SK-N-SH (cell line): Measurements from ENCODE around the gene TMEM170B. TPM values are rescaled to one million over a fixed set of nuclear protein-coding genes. Genes with fewer than 3 reads are reported as not detected.

Experiments
- CTCF ChIA-PET: fragments of 300-600, 350-600 bp; formaldehyde crosslinking; extraction: SDS; loops from one replicate; lab custom pipeline; 2021; lab: Yijun Ruan, JAX
- POLR2A ChIA-PET: fragments of 350-600 bp; sonication (Branson Sonifier 250); formaldehyde crosslinking; extraction: SDS; loops from one replicate; lab custom pipeline; 2020; ENCODE audit warnings: antibody characterized with exemption, inconsistent platforms; lab: Yijun Ruan, JAX
- DNase-seq: peaks from one replicate; pipeline ENCODE4 v3.0.0; 2012
- H2AFZ ChIP-seq: fragments of 200-600 bp; sonication (generic); 2 replicates; pipeline ENCODE4 v1.8.1; 2016; ENCODE audit warnings: antibody characterized with exemption, mild to moderate bottlenecking, low read depth
- H3F3A ChIP-seq: fragments of 200-600 bp; sonication (generic); replicated peaks from 2 replicates; pipeline ENCODE3; 2016; ENCODE audit warnings: antibody characterized with exemption, mild to moderate bottlenecking; ENCODE audit not compliant: insufficient read depth
- H3K27ac ChIP-seq, 2 experiments: fragments of 200-500 bp in 1 of 2; fragments of 200-600 bp in 1 of 2; sonication (Bioruptor generic) in 1 of 2; sonication (generic), shearing (Covaris generic) in 1 of 2; 2 replicates each; pipeline versions ENCODE4 v1.5.1 to v1.6.1; 2014 to 2016; ENCODE audit warnings: low read depth in 2 of 2, inconsistent platforms in 1 of 2, low read length in 1 of 2, mild to moderate bottlenecking in 1 of 2, mixed read lengths in 1 of 2
- H3K27me3 ChIP-seq: fragments of 200-600 bp; sonication (generic), shearing (Covaris generic); 2 replicates; pipeline ENCODE4 v1.6.1; 2016; ENCODE audit warnings: mixed run types; ENCODE audit not compliant: insufficient read depth
- H3K36me3 ChIP-seq, 2 experiments: fragments of 200-500 bp in 1 of 2; fragments of 200-600 bp in 1 of 2; sonication (Bioruptor generic) in 1 of 2; sonication (generic) in 1 of 2; replicated peaks in 1 of 2; 2 replicates each; pipeline versions ENCODE3 to v1.5.1; 2014 to 2016; ENCODE audit warnings: low read length in 1 of 2, mild to moderate bottlenecking in 1 of 2; ENCODE audit not compliant: insufficient read depth in 2 of 2, control insufficient read depth in 1 of 2
- H3K4me1 ChIP-seq, 2 experiments: fragments of 200-500 bp in 1 of 2; fragments of 200-600 bp in 1 of 2; sonication (Bioruptor generic) in 1 of 2; sonication (generic), shearing (Covaris generic) in 1 of 2; 2 replicates each; pipeline versions ENCODE4 v1.5.1 to v1.6.1; 2014 to 2016; ENCODE audit warnings: low read depth in 1 of 2, low read length in 1 of 2, mixed run types in 1 of 2; ENCODE audit not compliant: insufficient read depth in 2 of 2, control insufficient read depth in 1 of 2
- H3K4me2 ChIP-seq: fragments of 200-600 bp; sonication (generic), shearing (Covaris generic); 2 replicates; pipeline ENCODE4 v1.6.1; 2017; ENCODE audit warnings: mixed run types
- H3K4me3 ChIP-seq, 2 experiments: fragments of 200-500 bp in 1 of 2; fragments of 200-600 bp in 1 of 2; sonication (Bioruptor generic) in 1 of 2; sonication (generic), shearing (Covaris generic) in 1 of 2; 2 replicates each; pipeline versions ENCODE4 v1.5.1 to v1.8.1; 2014 to 2016; ENCODE audit warnings: low read depth in 2 of 2, inconsistent platforms in 1 of 2, low read length in 1 of 2, mild to moderate bottlenecking in 1 of 2, mixed read lengths in 1 of 2, moderate library complexity in 1 of 2
- H3K79me2 ChIP-seq: fragments of 200-600 bp; sonication (generic); 2 replicates; pipeline ENCODE4 v1.8.1; 2017; ENCODE audit warnings: mild to moderate bottlenecking; ENCODE audit not compliant: insufficient read depth
- H3K9ac ChIP-seq: fragments of 200-600 bp; sonication (generic); 2 replicates; pipeline ENCODE4 v1.6.1; 2017; ENCODE audit warnings: mixed run types
- H3K9me2 ChIP-seq: fragments of 200-600 bp; sonication (generic); 2 replicates; pipeline ENCODE4 v1.6.1; 2017; ENCODE audit warnings: mixed run types
- H3K9me3 ChIP-seq: fragments of 200-600 bp; sonication (generic); 2 replicates; pipeline ENCODE4 v1.6.1; 2017; ENCODE audit warnings: mixed run types, mild to moderate bottlenecking, moderate library complexity
- H4K20me1 ChIP-seq: fragments of 200-600 bp; sonication (generic); 2 replicates; pipeline ENCODE4 v1.6.1; 2017; ENCODE audit warnings: mild to moderate bottlenecking, mixed run types; ENCODE audit not compliant: insufficient read depth
- ELF1 ChIP-seq: IDR thresholded peaks from 2 replicates; pipeline ENCODE4 v1.4.0; 2012
- EP300 ChIP-seq, 2 experiments: IDR thresholded peaks; 2 replicates each; pipeline versions ENCODE4 v1.4.0 to v1.6.1; 2012; ENCODE audit warnings: borderline replicate concordance in 1 of 2, low read depth in 1 of 2, low read length in 1 of 2
- FOSL2 ChIP-seq: IDR thresholded peaks from 2 replicates; pipeline ENCODE4 v1.4.0; 2012; ENCODE audit warnings: low read depth, mild to moderate bottlenecking, moderate library complexity, borderline replicate concordance
- GATA2 ChIP-seq: sonication (generic); formaldehyde crosslinking; IDR thresholded peaks from 2 replicates; pipeline ENCODE4 v1.5.0; 2020; ENCODE audit warnings: mild to moderate bottlenecking, missing genetic modification reagents
- RFX5 ChIP-seq: IDR thresholded peaks from 2 replicates; pipeline ENCODE4 v1.6.1; 2012; ENCODE audit warnings: mild to moderate bottlenecking, improper control_type of control experiment, low read length
- SMC3 ChIP-seq: IDR thresholded peaks from 2 replicates; pipeline ENCODE4 v1.6.1; 2012; ENCODE audit warnings: low read depth, low read length, improper control_type of control experiment
- TEAD4 ChIP-seq: IDR thresholded peaks from 2 replicates; pipeline ENCODE4 v1.4.0; 2012; ENCODE audit warnings: mild to moderate bottlenecking, borderline replicate concordance; ENCODE audit not compliant: insufficient read depth
- USF1 ChIP-seq: IDR thresholded peaks from 2 replicates; pipeline ENCODE4 v1.4.0; 2012; ENCODE audit warnings: low read depth, borderline replicate concordance
- YY1 ChIP-seq: IDR thresholded peaks from 2 replicates; pipeline ENCODE4 v1.4.0; 2012; ENCODE audit warnings: low read depth, mild to moderate bottlenecking
- ZBTB33 ChIP-seq: IDR thresholded peaks from 2 replicates; pipeline ENCODE4 v1.4.0; 2012; ENCODE audit warnings: low read depth, borderline replicate concordance
- WGBS: methylation state at CpG from one replicate; pipeline ENCODE4 v1.1.6; 2017; ENCODE audit warnings: low lambda C conversion rate; 5-methylcytosine and 5-hydroxymethylcytosine counted together
- polyA plus RNA-seq, 3 experiments: library from polyadenylated mRNA; depleted of rRNA; stranded (reverse); fragments of >200 nt; gene quantifications; 2 replicates each; pipeline ENCODE4 v1.2.3, GENCODE V29; 2012

The TMEM170B gene
- polyA plus RNA-seq, 1 of the 3 experiments (the other 2 are of a cell fraction): 0.44 TPM

GRCh38 chr6:11500008-11500407 lies 37.5 kb upstream of the TMEM170B start:
- CTCF ChIA-PET: interaction anchor here (1.0 to 2.6 kb wide), 3 partner anchors 16 to 548 kb away, joined by 3 to 8 read pairs (median 3); no protein-coding TSS in a partner anchor
- POLR2A ChIA-PET: no interaction called here
- Histone ChIP-seq H3K4me2 (no peak overlapping the region), H3K4me1 (peaks cover 4 to 19% of the 10 kb centered on the region in 2 experiments; a peak in 3 of 4 replicates), H3K79me2 (no peaks in the 10 kb centered on the region), H3F3A (peaks cover 3% of the 10 kb centered on the region), H3K9ac (no peak overlapping the region), H3K4me3 (no peak overlapping the region), H3K36me3 (peaks cover 0 to 5% of the 10 kb centered on the region in 2 experiments), H3K27me3 (no peaks in the 10 kb centered on the region), H3K27ac (no peak overlapping the region), H4K20me1 (no peaks in the 10 kb centered on the region), H3K9me2 (no peaks in the 10 kb centered on the region), H2AFZ (no peak overlapping the region), H3K9me3 (0 out of 2 replicates have a peak, but pooled peaks cover 5% of the 10 kb centered on the region)
- 50% methylated on average over 2 of the region's 2 CpGs for WGBS
- no peak for TF ChIP-seq GATA2
- TF ChIP-seq FOSL2: peak; percentile 41; the same call in 1 of the 2 replicates
- no peak for DNase-seq

GRCh38 chr6:11509471-11509870 lies 28.1 kb upstream of the TMEM170B start:
- ChIA-PET CTCF (interaction anchor here (0.6 to 2.1 kb wide), 4 partner anchors 13 to 850 kb away, joined by 3 to 7 read pairs (median 6); no protein-coding TSS in a partner anchor), POLR2A (interaction anchor here (1.2 kb wide), 1 partner anchor 13 kb away, joined by 3 read pairs; no protein-coding TSS in a partner anchor)
- H3K27me3 ChIP-seq: no peaks in the 10 kb centered on the region
- no peak for TF ChIP-seq ELF1
- TF ChIP-seq USF1: no peak
- TF ChIP-seq ZBTB33: no peak
- TF ChIP-seq RFX5: no peak
- no peak for TF ChIP-seq EP300 (IDR thresholded peaks at IDR 0.05; ENCODE audit: borderline replicate concordance in 1 of 2, low read depth in 1 of 2, low read length in 1 of 2)
- no peak for TF ChIP-seq SMC3
- no peak for TF ChIP-seq TEAD4
- TF ChIP-seq YY1: no peak
- no peak for TF ChIP-seq GATA2
- no peak overlapping the region for H3K4me3 ChIP-seq
- no peak for DNase-seq
- no peaks in the 10 kb centered on the region for H3F3A ChIP-seq
- H3K4me1 ChIP-seq: no peaks in the 10 kb centered on the region
- no peaks in the 10 kb centered on the region for H3K36me3 ChIP-seq
- no peaks in the 10 kb centered on the region for H3K79me2 ChIP-seq
- H3K9ac ChIP-seq: no peak overlapping the region
- 66% methylated on average over 3 of the region's 3 CpGs for WGBS
- H4K20me1 ChIP-seq: no peaks in the 10 kb centered on the region
- no peaks in the 10 kb centered on the region for H3K9me3 ChIP-seq
- no peak overlapping the region for H3K4me2 ChIP-seq
- H3K9me2 ChIP-seq: no peaks in the 10 kb centered on the region
- no peak overlapping the region for H2AFZ ChIP-seq
- no peak overlapping the region for H3K27ac ChIP-seq
